SK-N-SH (cell line): ENCODE data around the gene AMDHD2. TPM values are rescaled to one million over a fixed set of nuclear protein-coding genes. Genes with fewer than 3 reads are reported as not detected.

ENCODE experiments used
- CTCF ChIA-PET: fragments of 300-600, 350-600 bp; formaldehyde crosslinking; extraction: SDS; loops from one replicate; lab custom pipeline; 2021; lab: Yijun Ruan, JAX
- POLR2A ChIA-PET: fragments of 350-600 bp; sonication (Branson Sonifier 250); formaldehyde crosslinking; extraction: SDS; loops from one replicate; lab custom pipeline; 2020; ENCODE audit warnings: antibody characterized with exemption, inconsistent platforms; lab: Yijun Ruan, JAX
- DNase-seq: peaks from one replicate; pipeline ENCODE4 v3.0.0; 2012
- H2AFZ ChIP-seq: fragments of 200-600 bp; sonication (generic); 2 replicates; pipeline ENCODE4 v1.8.1; 2016; ENCODE audit warnings: antibody characterized with exemption, mild to moderate bottlenecking, low read depth
- H3F3A ChIP-seq: fragments of 200-600 bp; sonication (generic); replicated peaks from 2 replicates; pipeline ENCODE3; 2016; ENCODE audit warnings: antibody characterized with exemption, mild to moderate bottlenecking; ENCODE audit not compliant: insufficient read depth
- H3K27ac ChIP-seq, 2 experiments: fragments of 200-500 bp in 1 of 2; fragments of 200-600 bp in 1 of 2; sonication (Bioruptor generic) in 1 of 2; sonication (generic), shearing (Covaris generic) in 1 of 2; 2 replicates each; pipeline versions ENCODE4 v1.5.1 to v1.6.1; 2014 to 2016; ENCODE audit warnings: low read depth in 2 of 2, inconsistent platforms in 1 of 2, low read length in 1 of 2, mild to moderate bottlenecking in 1 of 2, mixed read lengths in 1 of 2
- H3K27me3 ChIP-seq: fragments of 200-600 bp; sonication (generic), shearing (Covaris generic); 2 replicates; pipeline ENCODE4 v1.6.1; 2016; ENCODE audit warnings: mixed run types; ENCODE audit not compliant: insufficient read depth
- H3K36me3 ChIP-seq, 2 experiments: fragments of 200-500 bp in 1 of 2; fragments of 200-600 bp in 1 of 2; sonication (Bioruptor generic) in 1 of 2; sonication (generic) in 1 of 2; replicated peaks in 1 of 2; 2 replicates each; pipeline versions ENCODE3 to v1.5.1; 2014 to 2016; ENCODE audit warnings: low read length in 1 of 2, mild to moderate bottlenecking in 1 of 2; ENCODE audit not compliant: insufficient read depth in 2 of 2, control insufficient read depth in 1 of 2
- H3K4me1 ChIP-seq, 2 experiments: fragments of 200-500 bp in 1 of 2; fragments of 200-600 bp in 1 of 2; sonication (Bioruptor generic) in 1 of 2; sonication (generic), shearing (Covaris generic) in 1 of 2; 2 replicates each; pipeline versions ENCODE4 v1.5.1 to v1.6.1; 2014 to 2016; ENCODE audit warnings: low read depth in 1 of 2, low read length in 1 of 2, mixed run types in 1 of 2; ENCODE audit not compliant: insufficient read depth in 2 of 2, control insufficient read depth in 1 of 2
- H3K4me2 ChIP-seq: fragments of 200-600 bp; sonication (generic), shearing (Covaris generic); 2 replicates; pipeline ENCODE4 v1.6.1; 2017; ENCODE audit warnings: mixed run types
- H3K4me3 ChIP-seq, 2 experiments: fragments of 200-500 bp in 1 of 2; fragments of 200-600 bp in 1 of 2; sonication (Bioruptor generic) in 1 of 2; sonication (generic), shearing (Covaris generic) in 1 of 2; 2 replicates each; pipeline versions ENCODE4 v1.5.1 to v1.8.1; 2014 to 2016; ENCODE audit warnings: low read depth in 2 of 2, inconsistent platforms in 1 of 2, low read length in 1 of 2, mild to moderate bottlenecking in 1 of 2, mixed read lengths in 1 of 2, moderate library complexity in 1 of 2
- H3K79me2 ChIP-seq: fragments of 200-600 bp; sonication (generic); 2 replicates; pipeline ENCODE4 v1.8.1; 2017; ENCODE audit warnings: mild to moderate bottlenecking; ENCODE audit not compliant: insufficient read depth
- H3K9ac ChIP-seq: fragments of 200-600 bp; sonication (generic); 2 replicates; pipeline ENCODE4 v1.6.1; 2017; ENCODE audit warnings: mixed run types
- H3K9me2 ChIP-seq: fragments of 200-600 bp; sonication (generic); 2 replicates; pipeline ENCODE4 v1.6.1; 2017; ENCODE audit warnings: mixed run types
- H3K9me3 ChIP-seq: fragments of 200-600 bp; sonication (generic); 2 replicates; pipeline ENCODE4 v1.6.1; 2017; ENCODE audit warnings: mixed run types, mild to moderate bottlenecking, moderate library complexity
- H4K20me1 ChIP-seq: fragments of 200-600 bp; sonication (generic); 2 replicates; pipeline ENCODE4 v1.6.1; 2017; ENCODE audit warnings: mild to moderate bottlenecking, mixed run types; ENCODE audit not compliant: insufficient read depth
- CHD2 ChIP-seq: fragments of 150-350 bp; IDR thresholded peaks from 2 replicates; pipeline ENCODE4 v1.6.1; 2018; ENCODE audit warnings: low read length; ENCODE audit not compliant: partially characterized antibody
- CTCF ChIP-seq: fragments of 200-600 bp; sonication (generic); IDR thresholded peaks from 2 replicates; pipeline ENCODE4 v1.6.1; 2017; ENCODE audit warnings: antibody characterized with exemption, mild to moderate bottlenecking, moderate library complexity
- ELF1 ChIP-seq: IDR thresholded peaks from 2 replicates; pipeline ENCODE4 v1.4.0; 2012
- FOSL2 ChIP-seq: IDR thresholded peaks from 2 replicates; pipeline ENCODE4 v1.4.0; 2012; ENCODE audit warnings: low read depth, mild to moderate bottlenecking, moderate library complexity, borderline replicate concordance
- GABPA ChIP-seq: IDR thresholded peaks from 2 replicates; pipeline ENCODE4 v1.4.0; 2012; ENCODE audit warnings: low read depth, mild to moderate bottlenecking
- IRF3 ChIP-seq: fragments of 150-350 bp; IDR thresholded peaks from 2 replicates; pipeline ENCODE4 v1.6.1; 2016; ENCODE audit warnings: mild to moderate bottlenecking, low read depth, low read length
- MXI1 ChIP-seq: IDR thresholded peaks from 2 replicates; pipeline ENCODE4 v1.6.1; 2012; ENCODE audit warnings: mild to moderate bottlenecking, low read depth, low read length, improper control_type of control experiment
- NFIC ChIP-seq: IDR thresholded peaks from 2 replicates; pipeline ENCODE4 v1.4.0; 2012; ENCODE audit warnings: borderline replicate concordance
- NRF1 ChIP-seq: IDR thresholded peaks from 2 replicates; pipeline ENCODE4 v1.6.1; 2012; ENCODE audit warnings: low read depth, mild to moderate bottlenecking, low read length
- POLR2AphosphoS5 ChIP-seq: IDR thresholded peaks from 2 replicates; pipeline ENCODE4 v1.6.1; 2012; ENCODE audit warnings: low read depth, low read length
- RAD21 ChIP-seq: IDR thresholded peaks from 2 replicates; pipeline ENCODE4 v1.6.1; 2012; ENCODE audit warnings: mild to moderate bottlenecking, low read length
- RFX5 ChIP-seq: IDR thresholded peaks from 2 replicates; pipeline ENCODE4 v1.6.1; 2012; ENCODE audit warnings: mild to moderate bottlenecking, improper control_type of control experiment, low read length
- SIN3A ChIP-seq: IDR thresholded peaks from 2 replicates; pipeline ENCODE4 v1.6.1; 2012; ENCODE audit warnings: low read depth, mild to moderate bottlenecking, low read length, moderate library complexity, borderline replicate concordance
- TCF12 ChIP-seq: IDR thresholded peaks from 2 replicates; pipeline ENCODE4 v1.4.0; 2012
- TEAD4 ChIP-seq: IDR thresholded peaks from 2 replicates; pipeline ENCODE4 v1.4.0; 2012; ENCODE audit warnings: mild to moderate bottlenecking, borderline replicate concordance; ENCODE audit not compliant: insufficient read depth
- USF1 ChIP-seq: IDR thresholded peaks from 2 replicates; pipeline ENCODE4 v1.4.0; 2012; ENCODE audit warnings: low read depth, borderline replicate concordance
- WGBS: methylation state at CpG from one replicate; pipeline ENCODE4 v1.1.6; 2017; ENCODE audit warnings: low lambda C conversion rate; 5-methylcytosine and 5-hydroxymethylcytosine counted together
- polyA plus RNA-seq, 3 experiments: library from polyadenylated mRNA; depleted of rRNA; stranded (reverse); fragments of >200 nt; gene quantifications; 2 replicates each; pipeline ENCODE4 v1.2.3, GENCODE V29; 2012
- TF ChIP-seq, protein P1 (sequence below): IDR thresholded peaks from 2 replicates; pipeline ENCODE4 v1.4.0; 2012; ENCODE audit warnings: low read depth
- TF ChIP-seq, protein P2 (sequence below): IDR thresholded peaks from 2 replicates; pipeline ENCODE4 v1.4.0; 2012; ENCODE audit warnings: low read depth, borderline replicate concordance

The AMDHD2 gene
- polyA plus RNA-seq, 1 of the 3 experiments (the other 2 are of a cell fraction): 38.1 TPM

- Histone ChIP-seq H3K9ac (no peak overlapping the region), H3K27me3 (no peaks in the 10 kb centered on the region), H3K36me3 (no peaks in the 10 kb centered on the region), H3K9me2 (no peaks in the 10 kb centered on the region), H3K27ac (no peak overlapping the region), H2AFZ (no peak overlapping the region), H4K20me1 (no peaks in the 10 kb centered on the region), H3K9me3 (no peaks in the 10 kb centered on the region), H3K79me2 (no peaks in the 10 kb centered on the region), H3K4me2 (no peak overlapping the region), H3K4me1 (peaks cover 0 to 3% of the 10 kb centered on the region in 2 experiments; a peak in 1 of 4 replicates), H3F3A (peaks cover 4% of the 10 kb centered on the region), H3K4me3 (no peak overlapping the region)
- WGBS: 95% methylated on average over 9 of the region's 11 CpGs
- ChIA-PET POLR2A (no interaction called here), CTCF (interaction anchor here (0.6 kb wide), 1 partner anchor 331 kb away, joined by 3 read pairs; no protein-coding TSS in a partner anchor)
- TF ChIP-seq CTCF (no peak), MXI1 (no peak), ELF1 (no peak)
- TF ChIP-seq, protein P1, sequence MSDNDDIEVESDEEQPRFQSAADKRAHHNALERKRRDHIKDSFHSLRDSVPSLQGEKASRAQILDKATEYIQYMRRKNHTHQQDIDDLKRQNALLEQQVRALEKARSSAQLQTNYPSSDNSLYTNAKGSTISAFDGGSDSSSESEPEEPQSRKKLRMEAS: no peak
- DNase-seq: no peak
Measured at GRCh38 chr16:2507665-2508064, 12.5 kb upstream of the AMDHD2 start.

- POLR2A ChIA-PET: no interaction called here
- H3K9me3 ChIP-seq: no peaks in the 10 kb centered on the region
Measured at GRCh38 chr16:2508722-2509400, 11.3 kb upstream of the AMDHD2 start.

More at GRCh38 chr16:2508722-2509400, 11.3 kb upstream of the AMDHD2 start:
- WGBS: 85% methylated on average over 13 of the region's 18 CpGs
- DNase-seq: no peak
- no peak overlapping the region for H3K4me3 ChIP-seq
- peaks cover 4 to 9% of the 10 kb centered on the region in 2 experiments; a peak in 2 of 4 replicates for H3K4me1 ChIP-seq
- H3F3A ChIP-seq: peaks cover 1% of the 10 kb centered on the region
- CTCF ChIA-PET: interaction anchor here (1.2 to 6.6 kb wide), 2 partner anchors 8 to 21 kb away, joined by 3 to 41 read pairs; no protein-coding TSS in a partner anchor
- H3K4me2 ChIP-seq: no peak overlapping the region
- H3K27me3 ChIP-seq: no peaks in the 10 kb centered on the region
- TF ChIP-seq MXI1: no peak
- TF ChIP-seq NFIC: no peak
- no peak for TF ChIP-seq RAD21
- no peak for TF ChIP-seq FOSL2
- TF ChIP-seq RFX5: no peak
- TF ChIP-seq GABPA: no peak
- no peak for TF ChIP-seq TCF12
- no peak for TF ChIP-seq TEAD4
- TF ChIP-seq SIN3A: no peak
- no peak for TF ChIP-seq USF1
- TF ChIP-seq, protein P2, sequence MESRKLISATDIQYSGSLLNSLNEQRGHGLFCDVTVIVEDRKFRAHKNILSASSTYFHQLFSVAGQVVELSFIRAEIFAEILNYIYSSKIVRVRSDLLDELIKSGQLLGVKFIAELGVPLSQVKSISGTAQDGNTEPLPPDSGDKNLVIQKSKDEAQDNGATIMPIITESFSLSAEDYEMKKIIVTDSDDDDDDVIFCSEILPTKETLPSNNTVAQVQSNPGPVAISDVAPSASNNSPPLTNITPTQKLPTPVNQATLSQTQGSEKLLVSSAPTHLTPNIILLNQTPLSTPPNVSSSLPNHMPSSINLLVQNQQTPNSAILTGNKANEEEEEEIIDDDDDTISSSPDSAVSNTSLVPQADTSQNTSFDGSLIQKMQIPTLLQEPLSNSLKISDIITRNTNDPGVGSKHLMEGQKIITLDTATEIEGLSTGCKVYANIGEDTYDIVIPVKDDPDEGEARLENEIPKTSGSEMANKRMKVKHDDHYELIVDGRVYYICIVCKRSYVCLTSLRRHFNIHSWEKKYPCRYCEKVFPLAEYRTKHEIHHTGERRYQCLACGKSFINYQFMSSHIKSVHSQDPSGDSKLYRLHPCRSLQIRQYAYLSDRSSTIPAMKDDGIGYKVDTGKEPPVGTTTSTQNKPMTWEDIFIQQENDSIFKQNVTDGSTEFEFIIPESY: no peak
- TF ChIP-seq NRF1: no peak
- no peak for TF ChIP-seq IRF3
- no peak for TF ChIP-seq POLR2AphosphoS5
- no peak for TF ChIP-seq CHD2
- H3K79me2 ChIP-seq: peaks cover 1% of the 10 kb centered on the region; the same call in 1 of the 2 replicates
- H2AFZ ChIP-seq: no peak overlapping the region
- H3K27ac ChIP-seq: no peak overlapping the region
- no peak overlapping the region for H3K9ac ChIP-seq
- H3K36me3 ChIP-seq: no peaks in the 10 kb centered on the region
- H4K20me1 ChIP-seq: no peaks in the 10 kb centered on the region
- H3K9me2 ChIP-seq: no peaks in the 10 kb centered on the region
